ENCODE data around the gene KRTAP17-1.
"Not testable (repeated sequence)": the region's sequence is repeated elsewhere in the genome, so short reads cannot be mapped to it uniquely, and the experiment has no call there.

KRTAP17-1 gene

GRCh38 chr17:41301916-41302901 lies 13.3 kb downstream of the KRTAP17-1 start, which contains the start of gene KRTAP29-1:
Gene KRTAP29-1, minus strand, starts transcription at chr17:41302851. Its CDS starts 0 bp downstream, at chr17:41302851.
- no peak for DNase-seq

- no peak for DNase-seq
Observed at GRCh38 chr17:41301204-41301790, 14.2 kb downstream of the KRTAP17-1 start.

GRCh38 chr17:41298458-41299135 lies 16.9 kb downstream of the KRTAP17-1 start:
- DNase-seq, result no peak

- no peak for DNase-seq
Observed at GRCh38 chr17:41296846-41297245, 18.7 kb downstream of the KRTAP17-1 start.

DNA sequence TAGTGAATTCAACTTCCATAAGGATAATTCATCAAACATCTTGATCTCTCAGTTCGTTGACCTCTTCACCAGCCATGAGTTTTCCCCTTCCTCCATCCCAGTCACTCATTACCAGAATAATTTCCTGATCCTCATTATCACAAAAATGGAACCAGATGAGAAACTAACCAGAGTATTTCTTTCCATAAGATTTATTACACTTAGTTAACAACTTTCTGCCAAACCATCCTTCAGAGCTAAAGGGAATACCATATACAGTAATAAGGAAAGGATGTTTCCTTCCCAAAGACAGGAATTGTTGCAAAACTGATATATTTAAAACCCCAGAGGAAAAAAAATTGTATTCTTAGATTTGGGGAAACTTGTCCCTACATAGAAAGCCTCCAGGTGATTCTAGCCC lies 21.5 kb downstream of the KRTAP17-1 start:
- no peak for DNase-seq

- DNase-seq, result no peak
Observed at GRCh38 chr17:41287050-41287449, 28.5 kb downstream of the KRTAP17-1 start.

DNA sequence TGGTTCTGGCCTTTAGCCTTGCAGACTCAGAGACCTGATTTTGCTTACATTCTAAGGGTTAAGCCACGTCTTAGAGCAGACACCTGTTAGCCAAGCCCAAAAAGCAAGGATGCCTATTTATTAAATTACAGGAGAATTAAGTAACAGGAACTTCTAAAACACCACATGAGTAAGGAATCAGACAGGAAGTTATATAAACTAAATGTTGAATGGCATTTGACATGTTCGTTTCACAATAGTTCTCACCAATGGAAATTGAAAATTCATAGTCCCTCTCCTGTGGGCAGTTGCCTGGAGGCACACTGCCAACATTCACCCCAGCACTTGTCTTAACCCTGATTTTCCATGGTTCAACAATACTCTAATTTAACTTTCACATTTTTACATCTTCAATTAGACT lies 31.0 kb downstream of the KRTAP17-1 start:
- DNase-seq, result no peak

DNA sequence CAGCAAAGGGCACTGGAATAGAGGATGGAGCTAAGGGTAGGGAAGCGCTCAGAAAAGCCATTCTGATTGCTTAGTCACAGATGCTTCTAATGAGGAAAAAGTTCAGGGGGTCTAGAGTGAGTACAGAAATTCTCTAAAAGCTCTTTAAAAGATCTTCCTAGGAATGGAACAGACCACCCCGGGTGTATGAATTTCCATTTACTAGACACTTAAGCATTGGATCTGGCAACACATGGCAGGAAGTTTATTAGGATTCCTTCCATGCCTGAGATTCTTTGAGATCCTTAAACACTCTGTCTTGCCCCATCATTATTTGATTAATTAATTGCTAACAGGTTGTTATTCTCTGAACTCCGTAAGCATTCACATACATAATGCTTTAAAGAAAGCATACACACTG lies 31.5 kb downstream of the KRTAP17-1 start:
- DNase-seq, result no peak

- DNase-seq, result no peak
Observed at GRCh38 chr17:41278176-41278955, 37.1 kb downstream of the KRTAP17-1 start.

- not testable (repeated sequence) for DNase-seq
Observed at GRCh38 chr17:41275648-41276190, 39.8 kb downstream of the KRTAP17-1 start, which contains the start of gene KRTAP9-7. Gene KRTAP9-7, plus strand, starts transcription at chr17:41275698. Its CDS starts 0 bp downstream, at chr17:41275698.

DNA sequence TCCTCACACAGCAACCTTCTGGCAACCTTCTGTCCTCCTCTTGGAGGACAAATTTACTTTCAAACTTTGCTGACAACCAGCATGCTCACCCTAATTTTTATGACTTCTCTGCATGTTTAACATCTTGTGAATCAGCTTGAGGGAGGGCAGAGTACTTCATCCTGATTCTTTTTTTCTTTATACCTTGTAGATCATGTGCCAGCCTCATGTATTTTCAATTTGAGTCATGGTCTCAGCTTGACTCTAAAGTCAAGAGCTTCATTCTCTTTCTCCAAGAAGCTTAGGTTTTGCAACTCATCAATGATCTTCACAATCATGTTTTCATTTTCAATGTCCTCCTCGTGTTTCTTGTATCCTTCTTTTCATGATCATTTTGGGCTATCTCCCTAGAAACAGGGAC lies 43.7 kb downstream of the KRTAP17-1 start:
- DNase-seq, result no peak

DNA sequence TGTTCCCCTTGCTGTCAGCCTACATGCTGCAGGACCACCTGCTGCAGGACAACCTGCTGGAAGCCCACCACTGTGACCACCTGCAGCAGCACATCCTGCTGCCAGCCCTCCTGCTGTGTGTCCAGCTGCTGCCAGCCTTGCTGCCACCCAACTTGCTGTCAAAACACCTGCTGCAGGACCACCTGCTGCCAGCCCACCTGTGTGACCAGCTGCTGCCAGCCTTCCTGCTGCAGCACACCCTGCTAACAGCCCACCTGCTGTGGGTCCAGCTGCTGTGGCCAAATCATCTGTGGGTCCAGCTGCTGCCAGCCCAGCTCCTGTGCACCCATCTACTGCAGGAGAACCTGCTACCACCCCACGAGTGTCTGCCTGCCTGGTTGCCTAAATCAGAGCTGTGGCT lies 44.2 kb downstream of the KRTAP17-1 start:
- DNase-seq, result not testable (repeated sequence)

- DNase-seq, result no peak
Observed at GRCh38 chr17:41267711-41268110, 47.8 kb downstream of the KRTAP17-1 start.

GRCh38 chr17:41265078-41265477 lies 50.4 kb downstream of the KRTAP17-1 start, which contains the start of gene KRTAP9-6:
Gene KRTAP9-6, plus strand, starts transcription at chr17:41265378. Its CDS starts 0 bp downstream, at chr17:41265378.
- no peak for DNase-seq

All from NCI-H2081 (cell line).